GM12872 (cell line): ENCODE data around the gene DDX50.

Experiments
- TF ChIP-seq, protein P1 (sequence below): IDR thresholded peaks from 3 replicates; pipeline ENCODE4 v1.5.1; 2011; ENCODE audit warnings: low read depth, mild to moderate bottlenecking, low read length, moderate library complexity; ENCODE audit not compliant: insufficient read depth

Gene DDX50

DNA sequence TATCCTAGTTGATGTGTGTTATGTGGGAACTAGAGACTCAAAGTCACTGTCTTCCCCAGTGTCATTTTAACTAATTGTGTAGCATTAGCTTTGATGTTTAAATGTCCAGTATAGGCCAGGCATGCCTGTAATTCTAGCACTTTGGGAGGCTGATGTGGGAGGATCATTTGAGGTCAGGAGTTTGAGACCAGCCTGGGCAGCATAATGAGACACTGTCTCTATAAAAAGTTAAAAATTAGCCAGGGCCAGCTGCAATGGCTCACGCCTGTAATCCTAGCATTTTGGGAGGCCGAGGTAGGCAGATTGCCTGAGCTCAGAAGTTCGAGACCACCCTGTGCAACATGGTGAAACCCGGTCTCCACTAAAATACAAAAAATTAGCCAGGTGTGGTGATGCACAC lies 24.4 kb downstream of the DDX50 start:
- TF ChIP-seq, protein P1, sequence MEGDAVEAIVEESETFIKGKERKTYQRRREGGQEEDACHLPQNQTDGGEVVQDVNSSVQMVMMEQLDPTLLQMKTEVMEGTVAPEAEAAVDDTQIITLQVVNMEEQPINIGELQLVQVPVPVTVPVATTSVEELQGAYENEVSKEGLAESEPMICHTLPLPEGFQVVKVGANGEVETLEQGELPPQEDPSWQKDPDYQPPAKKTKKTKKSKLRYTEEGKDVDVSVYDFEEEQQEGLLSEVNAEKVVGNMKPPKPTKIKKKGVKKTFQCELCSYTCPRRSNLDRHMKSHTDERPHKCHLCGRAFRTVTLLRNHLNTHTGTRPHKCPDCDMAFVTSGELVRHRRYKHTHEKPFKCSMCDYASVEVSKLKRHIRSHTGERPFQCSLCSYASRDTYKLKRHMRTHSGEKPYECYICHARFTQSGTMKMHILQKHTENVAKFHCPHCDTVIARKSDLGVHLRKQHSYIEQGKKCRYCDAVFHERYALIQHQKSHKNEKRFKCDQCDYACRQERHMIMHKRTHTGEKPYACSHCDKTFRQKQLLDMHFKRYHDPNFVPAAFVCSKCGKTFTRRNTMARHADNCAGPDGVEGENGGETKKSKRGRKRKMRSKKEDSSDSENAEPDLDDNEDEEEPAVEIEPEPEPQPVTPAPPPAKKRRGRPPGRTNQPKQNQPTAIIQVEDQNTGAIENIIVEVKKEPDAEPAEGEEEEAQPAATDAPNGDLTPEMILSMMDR = no peak

DNA sequence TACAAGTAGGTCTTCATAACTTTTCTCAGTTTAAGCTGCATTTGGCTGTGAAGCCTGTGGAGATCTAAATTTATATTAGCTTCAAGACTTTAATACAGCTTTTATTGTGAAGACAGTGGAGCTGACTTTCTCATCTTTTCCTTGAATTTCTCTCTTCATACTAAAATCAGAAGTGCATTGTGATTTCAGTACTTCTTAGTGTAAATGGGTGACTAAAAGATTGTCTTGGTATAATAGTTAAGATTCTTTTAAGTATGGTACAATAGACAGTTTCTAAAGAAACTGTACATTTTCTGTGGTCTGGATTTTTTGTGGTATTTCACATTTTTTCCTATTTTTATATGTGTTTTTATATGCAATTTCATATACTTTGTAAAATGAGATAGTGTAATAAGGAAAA lies 33.9 kb downstream of the DDX50 start:
- TF ChIP-seq, protein P1 = no peak

DNA sequence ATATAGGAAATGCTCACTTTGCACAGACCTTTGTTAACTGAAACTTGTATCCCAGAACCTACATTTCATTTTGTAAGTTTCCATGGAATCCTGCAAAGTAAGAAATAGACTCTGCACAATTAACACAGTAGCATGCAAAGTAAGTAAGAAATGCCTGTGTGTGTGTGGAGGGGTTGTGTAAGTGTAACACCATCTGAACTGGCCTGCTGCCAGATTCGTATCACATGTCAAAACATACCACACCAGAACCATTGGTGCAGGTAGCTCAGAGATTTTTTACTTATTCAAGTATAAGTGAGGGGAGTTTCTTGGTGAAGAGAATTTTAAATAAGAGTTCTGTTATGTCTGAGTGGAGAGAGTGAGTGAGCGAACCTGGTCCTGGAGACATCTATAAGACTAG lies 37.0 kb downstream of the DDX50 start:
- TF ChIP-seq, protein P1 = no peak

DNA sequence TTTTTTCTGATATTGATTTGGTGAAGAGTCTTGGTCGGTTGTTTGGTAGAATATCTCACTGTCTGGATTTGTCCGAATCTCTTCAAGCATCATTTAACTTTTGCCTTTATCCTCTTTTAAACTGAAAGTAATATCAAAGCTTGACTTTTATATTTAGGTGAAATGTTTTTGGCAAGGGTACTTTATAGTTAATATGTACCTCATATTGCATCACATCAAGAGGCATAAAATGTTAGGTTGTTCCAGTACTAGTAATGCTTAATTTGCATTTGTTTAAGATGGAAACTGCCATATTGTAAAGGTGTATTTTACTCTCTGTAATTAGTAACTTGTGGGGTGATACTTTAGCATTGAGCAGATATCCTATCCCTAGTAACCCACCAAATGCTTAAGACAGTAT lies 37.8 kb downstream of the DDX50 start:
- TF ChIP-seq, protein P1 = no peak

DNA sequence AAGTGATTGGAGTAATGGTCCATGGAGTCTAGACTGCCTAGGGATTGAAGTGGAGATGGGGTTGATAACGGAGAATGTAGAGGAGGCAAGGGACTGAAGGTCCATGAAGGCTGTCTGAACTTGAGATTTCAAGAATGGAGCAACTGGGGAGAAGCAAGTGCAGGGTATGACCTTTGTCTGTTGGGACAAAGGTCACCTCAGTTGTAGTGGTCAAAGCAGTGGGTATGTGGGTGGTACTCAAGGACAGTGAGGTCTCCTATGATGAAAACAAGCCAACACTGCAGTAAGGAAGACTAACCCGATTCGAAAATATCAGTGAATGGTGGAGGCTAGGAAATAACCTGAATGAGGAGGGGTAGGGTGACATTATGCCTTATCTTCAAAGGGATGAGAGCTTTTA lies 49.5 kb downstream of the DDX50 start:
- TF ChIP-seq, protein P1 = no peak

DNA sequence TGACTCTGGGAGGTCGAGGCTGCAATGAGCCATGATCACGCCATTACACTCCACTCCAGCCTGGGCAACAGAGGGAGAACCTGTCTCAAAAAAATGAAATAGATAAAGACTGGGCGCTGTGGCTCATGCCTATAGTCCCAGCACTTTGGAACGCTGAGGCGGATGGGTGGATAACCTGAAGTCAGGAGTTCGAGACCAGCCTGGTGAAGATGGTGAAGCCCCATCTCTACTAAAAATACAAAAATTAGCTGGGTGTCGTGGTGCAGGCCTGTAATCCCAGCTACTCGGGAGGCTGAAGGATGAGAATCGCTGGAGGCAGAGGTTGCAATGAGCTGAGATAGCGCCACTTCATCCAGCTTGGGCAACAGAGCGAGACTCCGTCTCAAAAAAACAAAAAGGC lies 53.8 kb downstream of the DDX50 start:
- TF ChIP-seq, protein P1 = no peak

DNA sequence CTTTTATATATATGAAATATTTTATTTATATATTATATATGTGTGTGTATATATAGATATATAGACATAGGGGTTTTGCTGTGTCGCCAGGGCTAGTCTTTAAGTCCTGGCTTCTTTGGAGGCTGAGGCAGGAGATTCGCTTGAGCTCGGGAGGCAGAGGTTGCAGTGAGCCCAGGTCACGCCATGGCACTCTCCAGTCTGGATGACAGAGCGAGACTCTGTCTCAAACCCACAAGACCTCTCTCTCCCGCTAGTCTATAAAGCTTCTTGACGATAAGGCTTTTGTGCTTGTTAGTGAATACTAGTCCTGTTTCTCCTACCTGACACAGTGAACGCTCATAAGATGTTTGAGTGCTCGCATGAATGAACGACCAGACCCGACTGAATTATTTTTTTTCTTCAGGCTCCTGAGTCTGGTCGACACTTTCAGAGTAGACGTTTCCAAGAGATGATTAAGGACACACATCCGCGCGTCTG lies 54.3 kb downstream of the DDX50 start:
- TF ChIP-seq, protein P1 = no peak
